OCI-LY3 (cell line): ENCODE data around the gene PALD1.

Experiments used
- CTCF ChIP-seq: fragments of 200-600, 300-600 bp; sonication (generic); IDR thresholded peaks from 2 replicates; pipeline ENCODE4 v1.5.1; 2014; ENCODE audit warnings: antibody characterized with exemption, low read length, low read depth
- EZH2phosphoT487 ChIP-seq: fragments of 200-600 bp; shearing (Covaris generic); IDR thresholded peaks from 2 replicates; pipeline ENCODE4 v1.6.1; 2018; ENCODE audit warnings: antibody characterized with exemption, mixed run types, low read depth

DNA sequence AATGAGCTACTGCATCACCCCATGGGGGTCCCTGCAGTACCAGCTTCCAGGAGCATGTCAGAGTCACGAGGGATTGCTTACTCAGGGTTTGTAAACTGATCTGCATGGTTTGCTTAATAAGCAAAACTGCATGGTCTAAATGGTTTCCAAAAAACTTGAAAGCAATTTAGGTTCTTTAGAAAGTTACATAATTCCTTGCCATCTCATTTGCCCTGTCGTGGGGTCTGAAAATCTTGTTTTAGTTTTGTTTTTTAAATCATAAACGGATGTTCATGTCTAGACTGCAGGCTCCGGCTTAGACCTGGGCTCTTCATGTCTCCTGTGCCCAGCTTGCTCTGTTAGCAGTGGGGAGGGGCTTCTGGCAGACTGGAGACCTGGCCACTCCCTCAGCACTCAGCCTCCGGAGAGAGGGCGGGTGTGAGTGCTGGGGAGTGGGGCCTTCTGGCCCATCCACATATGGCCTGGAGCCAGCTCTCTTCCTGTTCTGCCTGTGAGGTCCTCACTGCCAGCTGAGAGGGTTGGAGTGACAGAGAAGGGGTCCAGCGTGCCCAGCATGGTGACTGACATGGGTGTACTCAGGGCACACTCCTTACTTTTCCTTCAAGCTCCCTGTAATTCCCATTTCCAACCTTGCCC is 106.5 kb downstream of the PALD1 start:
- TF ChIP-seq CTCF = no peak
- TF ChIP-seq EZH2phosphoT487 = no peak
